ENCODE results near the gene RPRD2. TPM values are rescaled to one million over a fixed set of nuclear protein-coding genes. Genes with fewer than 3 reads are reported as not detected.
A peak's percentile ranks its signal among the peaks of the same experiment; 100 is the strongest.

RPRD2 gene
- total and polyA plus RNA-seq, 9 of the 15 experiments (the other 6 are each of a cell fraction or from before 2014, with no cell fraction given): 1.5 to 21.6 (median 7.7) TPM

DNA sequence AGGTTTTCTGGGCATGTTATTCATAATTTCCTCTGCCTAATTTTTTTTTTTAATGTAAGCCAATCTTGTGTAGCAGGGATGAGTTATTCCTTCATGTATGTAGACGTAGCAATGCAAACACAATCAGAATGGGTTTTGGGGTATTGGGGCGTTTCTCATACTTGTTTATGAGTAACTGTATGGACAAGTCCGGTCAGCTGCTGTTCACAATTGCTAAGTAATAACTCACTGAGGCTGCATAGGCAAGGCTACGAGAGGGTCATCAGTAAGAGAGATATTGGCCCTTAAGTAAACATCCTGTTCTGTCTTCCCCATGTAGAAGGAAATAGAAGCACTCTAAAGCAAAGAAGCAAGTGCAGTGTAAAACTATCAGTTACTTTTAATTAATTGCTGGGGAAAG lies 113.8 kb downstream of the RPRD2 start:
- Histone ChIP-seq H3K27me3 (ENCODE audit: control insufficient read depth in 2 of 2, insufficient read depth in 2 of 2, low read length in 2 of 2) (no peaks in the 10 kb centered on the region), H3K4me3 (no peak overlapping the region), H3K4me1 (replicated peaks in 1 of 2; ENCODE audit: control insufficient read depth in 2 of 2, insufficient read depth in 2 of 2, low read length in 2 of 2) (peaks cover 4 to 24% of the 10 kb centered on the region in 2 experiments), H3K79me2 (ENCODE audit: control insufficient read depth, insufficient read depth, low read length) (no peaks in the 10 kb centered on the region), H3K9me1 (ENCODE audit: control insufficient read depth, insufficient read depth, low read length) (no peaks in the 10 kb centered on the region), H4K20me1 (replicated peaks; ENCODE audit: control insufficient read depth, insufficient read depth, low read length) (no peaks in the 10 kb centered on the region), H2AFZ (ENCODE audit: low read depth, low read length) (no peak overlapping the region), H3K27ac (ENCODE audit: extremely low read depth, low read depth, low read length) (0 out of 3 replicates have a peak overlapping the region, but pooled peaks have one; percentile 5), H3K9me3 (replicated peaks; ENCODE audit: control insufficient read depth, insufficient read depth, low read depth, low read length) (no peaks in the 10 kb centered on the region), H3K4me2 (ENCODE audit: insufficient read depth, low read length) (no peak overlapping the region), H3K36me3 (ENCODE audit: control insufficient read depth, insufficient read depth, low read length) (peaks cover 10% of the 10 kb centered on the region; the same call in 1 of the 3 replicates), H3K9ac (ENCODE audit: insufficient read depth in 1 of 2, low read depth in 2 of 2, low read length in 2 of 2) (no peak overlapping the region)
- intact Hi-C loops (cut with micrococcal nuclease) (no loop called here), in situ Hi-C loops (cut with MboI) (no loop called here)
- FAIRE-seq (peak; percentile 62), ATAC-seq (peak; percentile 81), DNase-seq (ENCODE audit: extremely low read depth in 1 of 4, low spot score in 3 of 4) (peak in 2 of 4 experiments; percentile 42 to 44)
- 7% methylated on average over 4 of the region's 4 CpGs for WGBS (ENCODE audit: insufficient coverage, low coverage, missing lambda C conversion rate)
- ChIA-PET CTCF (ENCODE audit: low intra/inter-chr PET ratio) (no interaction called here), POLR2A (interaction anchor here (0.6 to 0.7 kb wide), 4 partner anchors 86 to 1119 kb away, joined by 3 to 6 read pairs (median 4); no protein-coding TSS in a partner anchor)
- BruUV-seq (replicated peaks): no TSS peak
- TF ChIP-seq, protein P1, sequence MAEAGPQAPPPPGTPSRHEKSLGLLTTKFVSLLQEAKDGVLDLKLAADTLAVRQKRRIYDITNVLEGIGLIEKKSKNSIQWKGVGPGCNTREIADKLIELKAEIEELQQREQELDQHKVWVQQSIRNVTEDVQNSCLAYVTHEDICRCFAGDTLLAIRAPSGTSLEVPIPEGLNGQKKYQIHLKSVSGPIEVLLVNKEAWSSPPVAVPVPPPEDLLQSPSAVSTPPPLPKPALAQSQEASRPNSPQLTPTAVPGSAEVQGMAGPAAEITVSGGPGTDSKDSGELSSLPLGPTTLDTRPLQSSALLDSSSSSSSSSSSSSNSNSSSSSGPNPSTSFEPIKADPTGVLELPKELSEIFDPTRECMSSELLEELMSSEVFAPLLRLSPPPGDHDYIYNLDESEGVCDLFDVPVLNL (CRISPR knock-in tag; IDR thresholded peaks at IDR 0.05; ENCODE audit: low read depth): no peak
- TF ChIP-seq NR2C1 (IDR thresholded peaks at IDR 0.05) (no peak), NR2C1 (tag; IDR thresholded peaks at IDR 0.05) (no peak), E2F3 (CRISPR knock-in tag; IDR thresholded peaks at IDR 0.05) (no peak), GABPA (tag; conservative IDR thresholded peaks at IDR 0.05; ENCODE audit: low read depth) (0 out of 2 replicates have a peak, but pooled peaks have one; percentile 26), GATAD2B (IDR thresholded peaks at IDR 0.05; ENCODE audit: borderline replicate concordance) (no peak), SREBF2 (CRISPR knock-in tag; IDR thresholded peaks at IDR 0.05) (no peak), DACH1 (IDR thresholded peaks at IDR 0.05; ENCODE audit: partially characterized antibody) (peak; percentile 34), ZNF76 (CRISPR knock-in tag; IDR thresholded peaks at IDR 0.05; ENCODE audit: borderline replicate concordance) (no peak), FOXA1 (IDR thresholded peaks at IDR 0.05; ENCODE audit: borderline replicate concordance) (peak; percentile 79), HNRNPLL (IDR thresholded peaks at IDR 0.05; ENCODE audit: low read depth, low read length, poor library complexity, severe bottlenecking) (no peak), SMARCE1 (IDR thresholded peaks at IDR 0.05) (0 out of 2 replicates have a peak, but pooled peaks have one; percentile 15), NR2C2 (CRISPR knock-in tag; IDR thresholded peaks at IDR 0.05) (no peak), NR2C2 (tag; IDR thresholded peaks at IDR 0.05) (peak; percentile 25; the same call in 1 of the 2 replicates), SMARCA4 (IDR thresholded peaks at IDR 0.05) (no peak), FOXA3 (CRISPR knock-in tag; conservative IDR thresholded peaks at IDR 0.05 in 1 of 2, IDR thresholded peaks at IDR 0.05 in 1 of 2) (peak; percentile 98 to 99)
